NCI-H1417 (cell line): ENCODE measurements around the gene SMYD5.
"Not testable (repeated sequence)": the region's sequence is repeated elsewhere in the genome, so short reads cannot be mapped to it uniquely, and the experiment has no call there.

Experiments used
- DNase-seq, 3 experiments: peaks; one replicate each; lab custom pipeline; 2025; lab: John Stamatoyannopoulos, UW

Gene SMYD5

GRCh38 chr2:73259704-73260337 lies 45.8 kb downstream of the SMYD5 start:
- DNase-seq, result no peak

GRCh38 chr2:73260338-73260984 lies 46.4 kb downstream of the SMYD5 start:
- peak in 1 of 3 experiments; percentile 21 for DNase-seq

GRCh38 chr2:73262108-73262651 lies 48.1 kb downstream of the SMYD5 start:
- no peak for DNase-seq

GRCh38 chr2:73262691-73263429 lies 48.8 kb downstream of the SMYD5 start:
- not testable (repeated sequence) for DNase-seq

- DNase-seq, result no peak
These were observed 49.7 kb downstream of the SMYD5 start for GRCh38 chr2:73263540-73264331.

- no peak for DNase-seq
These were observed 50.2 kb downstream of the SMYD5 start for GRCh38 chr2:73264332-73264606.

GRCh38 chr2:73264783-73265182 lies 50.7 kb downstream of the SMYD5 start:
- no peak for DNase-seq

- no peak for DNase-seq
These were observed 51.4 kb downstream of the SMYD5 start for GRCh38 chr2:73265298-73266060.

GRCh38 chr2:73266061-73266901 lies 52.2 kb downstream of the SMYD5 start:
- peak in 2 of 3 experiments; percentile 16 to 64 for DNase-seq

- no peak for DNase-seq
These were observed 53.0 kb downstream of the SMYD5 start for GRCh38 chr2:73267008-73267407.

- DNase-seq, result no peak
These were observed 54.4 kb downstream of the SMYD5 start for GRCh38 chr2:73268366-73268829.

- DNase-seq, result peak; percentile 67 to 96 (median 96)
These were observed 55.0 kb downstream of the SMYD5 start for GRCh38 chr2:73268830-73269685.

GRCh38 chr2:73269686-73270465 lies 55.8 kb downstream of the SMYD5 start:
- peak in 1 of 3 experiments; percentile 78 for DNase-seq

GRCh38 chr2:73272270-73272669 lies 58.2 kb downstream of the SMYD5 start:
- DNase-seq, result no peak
